Large intestine (tissue), 3 donors: ENCODE measurements around the gene CCSER1. TPM values are rescaled to one million over a fixed set of nuclear protein-coding genes. Genes with fewer than 3 reads are reported as not detected.
A peak's percentile ranks its signal among the peaks of the same experiment; 100 is the strongest.

Source experiments
- DNase-seq, 2 donors: peaks; one replicate each; pipeline versions ENCODE4 v3.0.0 to v3.0.0-alpha.2; 2013
- H3K27ac ChIP-seq: one replicate; pipeline ENCODE4 v1.5.1; 2013; ENCODE audit warnings: low read length
- H3K27me3 ChIP-seq: 2 replicates; pipeline ENCODE4 v1.6.1; 2013; ENCODE audit warnings: low read length; ENCODE audit not compliant: control insufficient read depth, insufficient read depth
- H3K36me3 ChIP-seq: 2 replicates; pipeline ENCODE4 v1.6.1; 2013; ENCODE audit warnings: low read length; ENCODE audit not compliant: control insufficient read depth, insufficient read depth
- H3K4me1 ChIP-seq: one replicate; pipeline ENCODE4 v1.6.1; 2013; ENCODE audit warnings: low read length; ENCODE audit not compliant: control insufficient read depth, insufficient read depth
- H3K4me3 ChIP-seq: one replicate; pipeline ENCODE4 v1.5.1; 2013; ENCODE audit warnings: low read length
- H3K9me3 ChIP-seq: one replicate; pipeline ENCODE4 v1.6.1; 2013; ENCODE audit warnings: mild to moderate bottlenecking, low read depth, low read length, moderate library complexity; ENCODE audit not compliant: control insufficient read depth
- WGBS: methylation state at CpG from one replicate; pipeline ENCODE4 v1.1.5; 2013; ENCODE audit warnings: low lambda C conversion rate; ENCODE audit not compliant: insufficient coverage; 5-methylcytosine and 5-hydroxymethylcytosine counted together
- polyA plus RNA-seq: library from polyadenylated mRNA; unstranded; fragments of 120-200 nt; gene quantifications from one replicate; pipeline ENCODE4 v1.2.1, GENCODE V29; 2013

Gene CCSER1
- polyA plus RNA-seq, 1 donor, result 9.5 TPM

GRCh38 chr4:90580326-90580725, 453.1 kb downstream of the CCSER1 start:
- no peaks in the 10 kb centered on the region for H3K4me1 ChIP-seq
- WGBS, result no CpG with 5 or more reads among the region's 1 CpG
- H3K27ac ChIP-seq, result no peak overlapping the region
- no peaks in the 10 kb centered on the region for H3K9me3 ChIP-seq
- no peak overlapping the region for H3K4me3 ChIP-seq
- no peaks in the 10 kb centered on the region for H3K27me3 ChIP-seq
- H3K36me3 ChIP-seq, result no peaks in the 10 kb centered on the region
- DNase-seq, result no peak

GRCh38 chr4:90582087-90582486, 454.9 kb downstream of the CCSER1 start:
- no peak overlapping the region for H3K27ac ChIP-seq
- H3K36me3 ChIP-seq, result no peaks in the 10 kb centered on the region
- H3K4me1 ChIP-seq, result no peaks in the 10 kb centered on the region
- no peak overlapping the region for H3K4me3 ChIP-seq
- no CpG with 5 or more reads among the region's 2 CpGs for WGBS
- H3K27me3 ChIP-seq, result no peaks in the 10 kb centered on the region
- H3K9me3 ChIP-seq, result no peaks in the 10 kb centered on the region
- no peak for DNase-seq

- H3K27me3 ChIP-seq, result no peaks in the 10 kb centered on the region
- H3K4me3 ChIP-seq, result no peak overlapping the region
- H3K36me3 ChIP-seq, result no peaks in the 10 kb centered on the region
- no peaks in the 10 kb centered on the region for H3K4me1 ChIP-seq
- WGBS, result no CpG with 5 or more reads among the region's 2 CpGs
- DNase-seq, result no peak
- no peaks in the 10 kb centered on the region for H3K9me3 ChIP-seq
- no peak overlapping the region for H3K27ac ChIP-seq
These were observed 456.9 kb downstream of the CCSER1 start for GRCh38 chr4:90584051-90584450.

- no peak overlapping the region for H3K27ac ChIP-seq
- H3K9me3 ChIP-seq, result no peaks in the 10 kb centered on the region
- H3K4me1 ChIP-seq, result no peaks in the 10 kb centered on the region
- H3K36me3 ChIP-seq, result no peaks in the 10 kb centered on the region
- H3K27me3 ChIP-seq, result no peaks in the 10 kb centered on the region
- H3K4me3 ChIP-seq, result no peak overlapping the region
- no CpG with 5 or more reads among the region's 8 CpGs for WGBS
- no peak for DNase-seq
These were observed 458.8 kb downstream of the CCSER1 start for GRCh38 chr4:90585961-90586360.

GRCh38 chr4:90586799-90587198, 459.6 kb downstream of the CCSER1 start:
- no peaks in the 10 kb centered on the region for H3K36me3 ChIP-seq
- H3K9me3 ChIP-seq, result no peaks in the 10 kb centered on the region
- no peak overlapping the region for H3K27ac ChIP-seq
- DNase-seq, result no peak
- WGBS, result 95% methylated on average over 6 of the region's 6 CpGs
- no peaks in the 10 kb centered on the region for H3K4me1 ChIP-seq
- H3K27me3 ChIP-seq, result no peaks in the 10 kb centered on the region
- no peak overlapping the region for H3K4me3 ChIP-seq

- no peak overlapping the region for H3K4me3 ChIP-seq
- no peaks in the 10 kb centered on the region for H3K27me3 ChIP-seq
- H3K36me3 ChIP-seq, result no peaks in the 10 kb centered on the region
- H3K9me3 ChIP-seq, result no peaks in the 10 kb centered on the region
- DNase-seq, result peak in 1 of 2 donors; percentile 8
- no peaks in the 10 kb centered on the region for H3K4me1 ChIP-seq
- no peak overlapping the region for H3K27ac ChIP-seq
- WGBS, result 79% methylated on average over 4 of the region's 4 CpGs
These were observed 470.7 kb downstream of the CCSER1 start for GRCh38 chr4:90597927-90598326.

GRCh38 chr4:90598741-90599140, 471.5 kb downstream of the CCSER1 start:
- H3K27me3 ChIP-seq, result no peaks in the 10 kb centered on the region
- no peaks in the 10 kb centered on the region for H3K9me3 ChIP-seq
- no CpG with 5 or more reads among the region's 2 CpGs for WGBS

GRCh38 chr4:90602726-90603125, 475.5 kb downstream of the CCSER1 start:
- DNase-seq, result peak in 1 of 2 donors; percentile 52
- H3K4me1 ChIP-seq, result peaks cover 3% of the 10 kb centered on the region
- H3K36me3 ChIP-seq, result no peaks in the 10 kb centered on the region
- WGBS, result no CpG with 5 or more reads among the region's 4 CpGs
- H3K27me3 ChIP-seq, result no peaks in the 10 kb centered on the region
- H3K27ac ChIP-seq, result peak overlapping the region; percentile 24
- H3K4me3 ChIP-seq, result no peak overlapping the region
- H3K9me3 ChIP-seq, result no peaks in the 10 kb centered on the region

More at GRCh38 chr4:90598741-90599140, 471.5 kb downstream of the CCSER1 start:
- H3K4me3 ChIP-seq, result no peak overlapping the region
- no peak overlapping the region for H3K27ac ChIP-seq
- H3K4me1 ChIP-seq, result peaks cover 3% of the 10 kb centered on the region
- DNase-seq, result no peak
- H3K36me3 ChIP-seq, result no peaks in the 10 kb centered on the region

- H3K9me3 ChIP-seq, result no peaks in the 10 kb centered on the region
- H3K4me3 ChIP-seq, result no peak overlapping the region
- WGBS, result no CpG with 5 or more reads among the region's 2 CpGs
- peaks cover 3% of the 10 kb centered on the region for H3K4me1 ChIP-seq
- no peaks in the 10 kb centered on the region for H3K36me3 ChIP-seq
- no peak for DNase-seq
- H3K27me3 ChIP-seq, result no peaks in the 10 kb centered on the region
- peak overlapping the region; percentile 24 for H3K27ac ChIP-seq
These were observed 476.3 kb downstream of the CCSER1 start for GRCh38 chr4:90603540-90603939.

- peaks cover 3% of the 10 kb centered on the region for H3K4me1 ChIP-seq
- H3K4me3 ChIP-seq, result no peak overlapping the region
- H3K27me3 ChIP-seq, result no peaks in the 10 kb centered on the region
- no peaks in the 10 kb centered on the region for H3K9me3 ChIP-seq
- no peak for DNase-seq
- H3K27ac ChIP-seq, result no peak overlapping the region
- no CpG with 5 or more reads among the region's 1 CpG for WGBS
- H3K36me3 ChIP-seq, result no peaks in the 10 kb centered on the region
These were observed 479.6 kb downstream of the CCSER1 start for GRCh38 chr4:90606781-90607180.

- no peak for DNase-seq
- no peak overlapping the region for H3K27ac ChIP-seq
- 100% methylated on average over 1 of the region's 2 CpGs for WGBS
These were observed 487.2 kb downstream of the CCSER1 start for GRCh38 chr4:90614371-90614770.

More at GRCh38 chr4:90614371-90614770, 487.2 kb downstream of the CCSER1 start:
- Histone ChIP-seq H3K36me3 (no peaks in the 10 kb centered on the region), H3K27me3 (no peaks in the 10 kb centered on the region), H3K9me3 (no peaks in the 10 kb centered on the region), H3K4me1 (no peaks in the 10 kb centered on the region), H3K4me3 (no peak overlapping the region)
